Spleen (tissue), 11 donors: ENCODE results near the gene TMEM198. TPM values are rescaled to one million over a fixed set of nuclear protein-coding genes. Genes with fewer than 3 reads are reported as not detected.

Experiments
- DNase-seq: peaks from one replicate; pipeline ENCODE4 v3.0.0-alpha.2; 2020
- H3K27ac ChIP-seq, 8 donors: fragments of 200-600 bp; sonication (generic) in 7 of 8; 1 replicate in 4 of 8; 2 replicates in 4 of 8; pipeline versions ENCODE4 v1.5.0 to v1.8.0; 2016 to 2021; ENCODE audit warnings: inconsistent platforms in 4 of 8, mild to moderate bottlenecking in 4 of 8, moderate library complexity in 1 of 8
- H3K27me3 ChIP-seq, 7 donors: fragments of 200-600 bp; sonication (generic) in 6 of 7; replicated peaks in 1 of 7; 1 replicate in 4 of 7; 2 replicates in 3 of 7; pipeline versions ENCODE4 v1.5.0 to v1.8.0; 2016 to 2021; ENCODE audit warnings: inconsistent platforms in 3 of 7, mild to moderate bottlenecking in 1 of 7
- H3K36me3 ChIP-seq, 6 donors: fragments of 200-600 bp; sonication (generic) in 5 of 6; 1 replicate in 4 of 6; 2 replicates in 2 of 6; pipeline versions ENCODE4 v1.5.0 to v1.8.0; 2016 to 2021; ENCODE audit warnings: inconsistent platforms in 2 of 6
- H3K4me1 ChIP-seq, 6 donors: fragments of 200-600 bp; sonication (generic) in 5 of 6; 1 replicate in 3 of 6; 2 replicates in 3 of 6; pipeline versions ENCODE4 v1.5.0 to v1.8.0; 2016 to 2021; ENCODE audit warnings: inconsistent platforms in 3 of 6
- H3K4me3 ChIP-seq, 8 donors: fragments of 200-600 bp; sonication (generic) in 7 of 8; 1 replicate in 4 of 8; 2 replicates in 4 of 8; pipeline versions ENCODE4 v1.5.0 to v1.8.0; 2016 to 2021; ENCODE audit warnings: inconsistent platforms in 4 of 8, mild to moderate bottlenecking in 4 of 8, moderate library complexity in 2 of 8
- H3K9me3 ChIP-seq, 8 donors: fragments of 200-600 bp; sonication (generic) in 7 of 8; 1 replicate in 4 of 8; 2 replicates in 4 of 8; pipeline versions ENCODE4 v1.5.0 to v1.8.0; 2016 to 2021; ENCODE audit warnings: inconsistent platforms in 4 of 8
- CTCF ChIP-seq, 11 experiments: fragments of 200-600 bp in 7 of 11; fragments of 450-650 bp in 4 of 11; sonication (generic) in 4 of 11; IDR thresholded peaks in 8 of 11; conservative IDR thresholded peaks in 3 of 11; 1 replicate in 7 of 11; 2 replicates in 4 of 11; pipeline versions ENCODE4 v1.4.0 to v1.8.0; 2016 to 2021; ENCODE audit warnings: antibody characterized with exemption in 11 of 11, inconsistent platforms in 4 of 11, mild to moderate bottlenecking in 1 of 11
- POLR2A ChIP-seq, 3 donors: fragments of 450-650 bp; IDR thresholded peaks; one replicate each; pipeline ENCODE4 v1.5.1; 2017; ENCODE audit warnings: antibody characterized with exemption in 3 of 3, mild to moderate bottlenecking in 1 of 3
- POLR2AphosphoS5 ChIP-seq, 3 donors: sonication (generic); formaldehyde crosslinking; IDR thresholded peaks; one replicate each; pipeline ENCODE4 v1.5.1; 2017; ENCODE audit warnings: antibody characterized with exemption in 3 of 3
- WGBS, 5 donors: extraction: QIAGEN DNeasy Blood & Tissue Kit in 3 of 5; methylation state at CpG; one replicate each; pipeline versions ENCODE4 v1.1.5 to v1.1.7; 2013 to 2018; 5-methylcytosine and 5-hydroxymethylcytosine counted together
- intact Hi-C: fragments of 100-400 bp; cut with DNase I; formaldehyde crosslinking; loops from one replicate; pipeline ENCODE4 v1.15.0; 2023; ENCODE audit warnings: low total_unique reads
- polyA plus RNA-seq, 3 donors: library from polyadenylated mRNA; stranded (reverse); fragments of 200-250 nt; gene quantifications; one replicate each; pipeline ENCODE4 v1.2.1, GENCODE V29; 2013
- total RNA-seq, 7 donors: library from RNA; depleted of rRNA in 3 of 7; stranded (reverse); fragments of >200 nt in 3 of 7; fragmentation: NEBNext Ultra II Directional in 4 of 7; extraction: Animal tissue kit (Norgen Biotek cat#: 25700) in 4 of 7; gene quantifications; one replicate each; pipeline versions ENCODE4 v1.1.0 to v1.2.1, GENCODE V29; 2016 to 2021
- donor health status: healthy with polysubstance abuse.
- donor health status: DM: no; HTN: no; CAD: no; lungs with moderate emphysema.
- donor health status: DM: no; HTN: no; CAD: no.
- donor health status: Bipolar disorder and iron deficiency.
- donor health status: healthy.
- donor health status: DM: no; HTN: no; CAD: no.
- donor health status: DM: yes; HTN: yes; CAD: no.

TMEM198 gene
- total and polyA plus RNA-seq, 10 donors, result 0.39 to 2.8 (median 1.3) TPM

GRCh38 chr2:219496247-219496824, 47.5 kb upstream of the TMEM198 start:
- no peak overlapping the region for H3K27ac ChIP-seq
- 23 to 31% (median 28%) methylated on average over 19 to 20 of the region's 20 CpGs for WGBS, 5 donors
- no peaks in the 10 kb centered on the region for H3K9me3 ChIP-seq
- TF ChIP-seq POLR2AphosphoS5 (IDR thresholded peaks at IDR 0.05), result no peak
- TF ChIP-seq POLR2A (IDR thresholded peaks at IDR 0.05), result no peak
- TF ChIP-seq CTCF (IDR thresholded peaks at IDR 0.05 in 8 of 11, conservative IDR thresholded peaks at IDR 0.05 in 3 of 11), result no peak
- H3K4me1 ChIP-seq, result peaks cover 19 to 49% (median 32%) of the 10 kb centered on the region in 6 donors
- H3K36me3 ChIP-seq, result peaks cover 0 to 5% (median 0%) of the 10 kb centered on the region in 6 donors
- DNase-seq, result no peak
- peak overlapping the region in 3 of 8 donors; percentile 80 to 94 (median 82) for H3K4me3 ChIP-seq
- peaks cover 8 to 69% (median 64%) of the 10 kb centered on the region in 7 donors for H3K27me3 ChIP-seq
- intact Hi-C loops, result no loop called here

- WGBS, 5 donors, result 7 to 35% (median 9%) methylated on average over 17 to 61 of the region's 61 CpGs
- H3K27ac ChIP-seq, result peak overlapping the region in 2 of 8 donors; percentile 96
- TF ChIP-seq POLR2AphosphoS5 (IDR thresholded peaks at IDR 0.05) (no peak), POLR2A (IDR thresholded peaks at IDR 0.05) (no peak), CTCF (IDR thresholded peaks at IDR 0.05 in 8 of 11, conservative IDR thresholded peaks at IDR 0.05 in 3 of 11) (no peak)
- intact Hi-C loops, result no loop called here
- peaks cover 0 to 11% (median 1%) of the 10 kb centered on the region in 6 donors for H3K36me3 ChIP-seq
- DNase-seq, result peak; percentile 85
- peak overlapping the region in 6 of 8 donors; percentile 76 to 94 (median 81) for H3K4me3 ChIP-seq
- H3K27me3 ChIP-seq, result peaks cover 8 to 63% (median 57%) of the 10 kb centered on the region in 7 donors
- H3K9me3 ChIP-seq, result no peaks in the 10 kb centered on the region
- peaks cover 19 to 49% (median 32%) of the 10 kb centered on the region in 6 donors for H3K4me1 ChIP-seq
Observed at GRCh38 chr2:219496825-219497494, 46.9 kb upstream of the TMEM198 start.

- Histone ChIP-seq H3K27me3 (peaks cover 8 to 55% (median 50%) of the 10 kb centered on the region in 7 donors), H3K36me3 (peaks cover 0 to 18% (median 5%) of the 10 kb centered on the region in 6 donors), H3K4me1 (peaks cover 19 to 49% (median 32%) of the 10 kb centered on the region in 6 donors), H3K4me3 (peak overlapping the region; percentile 71 to 94 (median 80)), H3K27ac (peak overlapping the region; percentile 79 to 96 (median 93)), H3K9me3 (no peaks in the 10 kb centered on the region)
- DNase-seq, result peak; percentile 96
- peak; percentile 88 to 94 (median 90) for TF ChIP-seq POLR2AphosphoS5 (IDR thresholded peaks at IDR 0.05)
- peak in 1 of 3 donors; percentile 49 for TF ChIP-seq POLR2A (IDR thresholded peaks at IDR 0.05)
- no peak for TF ChIP-seq CTCF (IDR thresholded peaks at IDR 0.05 in 8 of 11, conservative IDR thresholded peaks at IDR 0.05 in 3 of 11)
- intact Hi-C loops, result no loop called here
- WGBS, 5 donors, result 3 to 6% (median 3%) methylated on average over 46 to 59 of the region's 59 CpGs
Observed at GRCh38 chr2:219497495-219498279, 46.1 kb upstream of the TMEM198 start.
